Measurements from ENCODE around the gene NCMAP. TPM values are rescaled to one million over a fixed set of nuclear protein-coding genes. Genes with fewer than 3 reads are reported as not detected.

The NCMAP gene
- total and polyA plus RNA-seq, 2 donors (not counting 1 experiment from before 2014, with no cell fraction given), result not detected

DNA sequence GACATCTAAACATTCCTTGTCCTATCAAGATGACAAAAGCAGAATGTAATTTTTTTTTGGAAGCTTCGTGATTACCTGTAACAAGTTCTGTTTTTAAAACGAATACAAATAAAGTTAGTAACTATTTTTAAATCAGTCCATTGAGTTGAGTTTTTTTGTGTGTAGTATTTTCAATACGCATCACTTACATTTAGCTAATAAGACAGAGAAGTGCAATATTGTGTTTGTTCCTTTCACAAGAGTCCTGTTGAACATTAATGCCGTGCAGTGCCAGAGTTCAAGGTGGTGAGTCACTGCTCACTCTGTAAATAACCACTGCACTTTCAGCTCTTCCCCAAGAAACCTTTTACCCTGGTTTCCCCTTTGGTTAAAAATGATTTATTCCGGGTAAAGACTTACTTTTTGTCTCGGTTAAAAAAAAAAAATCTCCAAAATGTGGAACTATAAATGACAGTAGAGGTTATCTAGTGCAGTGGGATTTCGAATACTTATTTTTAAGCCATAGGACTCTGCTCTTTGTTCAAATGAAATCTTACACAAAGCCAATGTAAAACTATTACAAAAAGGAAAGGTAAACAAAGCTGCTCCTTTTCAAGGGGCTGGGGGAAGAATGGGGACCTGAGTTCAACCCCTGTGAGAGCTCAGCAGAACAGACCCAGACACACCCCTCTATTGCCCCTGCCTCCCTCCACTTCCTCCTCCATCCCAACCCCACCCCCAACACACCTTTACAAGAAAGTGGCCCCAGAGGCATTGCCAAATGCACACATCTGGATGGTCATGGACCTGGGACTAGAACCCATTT lies 14.8 kb upstream of the NCMAP start:
- Histone ChIP-seq H3K4me3 (replicated peaks in 1 of 4; ENCODE audit: control extremely low read depth in 1 of 4, insufficient read depth in 1 of 4, low read depth in 3 of 4, low read length in 4 of 4) (no peak overlapping the region), H3K36me3 (ENCODE audit: control insufficient read depth, insufficient read depth, low read length) (no peaks in the 10 kb centered on the region), H3K4me1 (ENCODE audit: control insufficient read depth, extremely low read depth, insufficient read depth, low read length) (peaks cover 7% of the 10 kb centered on the region), H4K20me1 (ENCODE audit: control insufficient read depth, extremely low read depth, insufficient read depth, low read length) (no peaks in the 10 kb centered on the region), H3K79me2 (ENCODE audit: control insufficient read depth, insufficient read depth, low read length) (no peaks in the 10 kb centered on the region), H3K9me3 (ENCODE audit: control insufficient read depth, insufficient read depth, low read depth, low read length) (no peaks in the 10 kb centered on the region), H3K9ac (ENCODE audit: insufficient read depth, low read length) (no peak overlapping the region), H3K27ac (ENCODE audit: insufficient read depth, low read length) (no peak overlapping the region), H2AFZ (ENCODE audit: low read length) (no peak overlapping the region), H3K27me3 (ENCODE audit: control insufficient read depth, insufficient read depth, low read length) (no peaks in the 10 kb centered on the region), H3K4me2 (ENCODE audit: extremely low read depth, insufficient read depth, low read length) (peak overlapping the region; percentile 8)
- DNase-seq (ENCODE audit: low read depth in 2 of 2), result peak; percentile 67 to 82
- TF ChIP-seq EZH2 (IDR thresholded peaks at IDR 0.05; ENCODE audit: low read length, missing control alignments), result no peak
- TF ChIP-seq, protein P1, sequence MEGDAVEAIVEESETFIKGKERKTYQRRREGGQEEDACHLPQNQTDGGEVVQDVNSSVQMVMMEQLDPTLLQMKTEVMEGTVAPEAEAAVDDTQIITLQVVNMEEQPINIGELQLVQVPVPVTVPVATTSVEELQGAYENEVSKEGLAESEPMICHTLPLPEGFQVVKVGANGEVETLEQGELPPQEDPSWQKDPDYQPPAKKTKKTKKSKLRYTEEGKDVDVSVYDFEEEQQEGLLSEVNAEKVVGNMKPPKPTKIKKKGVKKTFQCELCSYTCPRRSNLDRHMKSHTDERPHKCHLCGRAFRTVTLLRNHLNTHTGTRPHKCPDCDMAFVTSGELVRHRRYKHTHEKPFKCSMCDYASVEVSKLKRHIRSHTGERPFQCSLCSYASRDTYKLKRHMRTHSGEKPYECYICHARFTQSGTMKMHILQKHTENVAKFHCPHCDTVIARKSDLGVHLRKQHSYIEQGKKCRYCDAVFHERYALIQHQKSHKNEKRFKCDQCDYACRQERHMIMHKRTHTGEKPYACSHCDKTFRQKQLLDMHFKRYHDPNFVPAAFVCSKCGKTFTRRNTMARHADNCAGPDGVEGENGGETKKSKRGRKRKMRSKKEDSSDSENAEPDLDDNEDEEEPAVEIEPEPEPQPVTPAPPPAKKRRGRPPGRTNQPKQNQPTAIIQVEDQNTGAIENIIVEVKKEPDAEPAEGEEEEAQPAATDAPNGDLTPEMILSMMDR (conservative IDR thresholded peaks at IDR 0.05 in 1 of 2, IDR thresholded peaks at IDR 0.05 in 1 of 2; ENCODE audit: low read depth in 1 of 2, low read length in 2 of 2), result no peak

DNA sequence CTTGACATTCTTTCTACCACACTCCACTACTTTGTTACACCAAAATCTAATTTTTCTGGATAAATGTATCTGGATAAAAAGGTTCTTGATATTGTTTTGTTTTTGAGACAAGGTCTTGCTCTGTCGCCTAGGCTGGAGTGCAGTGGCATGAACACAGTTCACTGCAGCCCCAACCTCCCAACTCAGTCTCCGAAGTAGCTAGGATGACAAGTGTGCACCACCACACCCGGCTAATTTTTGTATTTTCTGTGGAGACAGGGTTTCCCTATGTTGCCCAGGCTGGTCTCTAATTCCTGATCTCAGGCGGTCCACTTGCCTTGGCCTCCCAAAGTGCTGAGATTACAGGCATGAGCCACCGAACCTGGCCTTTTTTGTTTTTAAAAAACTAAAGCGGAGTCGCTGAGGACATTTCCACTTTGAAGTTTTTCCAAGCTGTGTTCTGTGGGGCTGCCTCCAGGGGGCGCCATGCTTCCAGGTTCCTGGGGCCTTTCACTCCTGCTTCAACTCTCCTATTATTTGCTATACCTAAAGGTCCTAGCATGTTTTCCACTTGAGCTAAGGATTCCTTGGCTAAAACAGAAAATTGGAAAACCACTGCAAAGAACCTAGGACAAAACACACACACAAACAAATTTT lies 14.1 kb upstream of the NCMAP start:
- Histone ChIP-seq H3K36me3 (ENCODE audit: control insufficient read depth, insufficient read depth, low read length) (no peaks in the 10 kb centered on the region), H3K9ac (ENCODE audit: insufficient read depth, low read length) (no peak overlapping the region), H3K27ac (ENCODE audit: insufficient read depth, low read length) (no peak overlapping the region), H2AFZ (ENCODE audit: low read length) (no peak overlapping the region), H3K4me3 (replicated peaks in 1 of 4; ENCODE audit: control extremely low read depth in 1 of 4, insufficient read depth in 1 of 4, low read depth in 3 of 4, low read length in 4 of 4) (no peak overlapping the region), H3K4me1 (ENCODE audit: control insufficient read depth, extremely low read depth, insufficient read depth, low read length) (peaks cover 7% of the 10 kb centered on the region), H3K4me2 (ENCODE audit: extremely low read depth, insufficient read depth, low read length) (no peak overlapping the region), H3K27me3 (ENCODE audit: control insufficient read depth, insufficient read depth, low read length) (no peaks in the 10 kb centered on the region), H3K79me2 (ENCODE audit: control insufficient read depth, insufficient read depth, low read length) (no peaks in the 10 kb centered on the region), H3K9me3 (ENCODE audit: control insufficient read depth, insufficient read depth, low read depth, low read length) (no peaks in the 10 kb centered on the region), H4K20me1 (ENCODE audit: control insufficient read depth, extremely low read depth, insufficient read depth, low read length) (no peaks in the 10 kb centered on the region)
- no peak for TF ChIP-seq EZH2 (IDR thresholded peaks at IDR 0.05; ENCODE audit: low read length, missing control alignments)
- TF ChIP-seq, protein P1 (conservative IDR thresholded peaks at IDR 0.05 in 1 of 2, IDR thresholded peaks at IDR 0.05 in 1 of 2; ENCODE audit: low read depth in 1 of 2, low read length in 2 of 2), result peak; percentile 34 to 50
- no peak for DNase-seq (ENCODE audit: low read depth in 2 of 2)

DNA sequence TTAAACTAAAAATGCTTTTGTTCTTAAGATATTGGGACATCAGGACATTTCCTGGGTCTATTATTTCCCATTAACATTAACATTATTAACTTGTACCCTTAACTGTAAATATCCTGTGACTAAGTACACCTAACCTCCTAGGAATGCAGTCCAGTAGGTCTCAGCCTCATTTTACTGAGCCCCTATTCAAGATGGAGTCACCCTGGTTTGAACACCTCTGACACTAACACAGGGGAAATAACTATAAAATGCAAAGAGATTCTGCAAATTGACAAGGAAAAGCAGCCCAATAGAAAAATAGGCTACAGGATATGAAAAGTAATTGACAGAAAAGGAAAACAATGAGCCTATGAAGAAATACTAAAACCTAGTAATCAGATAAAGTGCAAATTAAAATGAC lies 11.6 kb upstream of the NCMAP start:
- DNase-seq (ENCODE audit: low read depth in 2 of 2), result no peak
- Histone ChIP-seq H3K9me3 (ENCODE audit: control insufficient read depth, insufficient read depth, low read depth, low read length) (no peaks in the 10 kb centered on the region), H3K79me2 (ENCODE audit: control insufficient read depth, insufficient read depth, low read length) (no peaks in the 10 kb centered on the region), H3K36me3 (ENCODE audit: control insufficient read depth, insufficient read depth, low read length) (no peaks in the 10 kb centered on the region), H3K4me3 (replicated peaks in 1 of 4; ENCODE audit: control extremely low read depth in 1 of 4, insufficient read depth in 1 of 4, low read depth in 3 of 4, low read length in 4 of 4) (no peak overlapping the region), H2AFZ (ENCODE audit: low read length) (no peak overlapping the region), H3K27ac (ENCODE audit: insufficient read depth, low read length) (no peak overlapping the region), H3K4me2 (ENCODE audit: extremely low read depth, insufficient read depth, low read length) (no peak overlapping the region), H3K4me1 (ENCODE audit: control insufficient read depth, extremely low read depth, insufficient read depth, low read length) (peaks cover 7% of the 10 kb centered on the region), H3K9ac (ENCODE audit: insufficient read depth, low read length) (no peak overlapping the region), H4K20me1 (ENCODE audit: control insufficient read depth, extremely low read depth, insufficient read depth, low read length) (no peaks in the 10 kb centered on the region), H3K27me3 (ENCODE audit: control insufficient read depth, insufficient read depth, low read length) (peaks cover 2% of the 10 kb centered on the region)
- TF ChIP-seq EZH2 (IDR thresholded peaks at IDR 0.05; ENCODE audit: low read length, missing control alignments), result no peak
- TF ChIP-seq, protein P1 (conservative IDR thresholded peaks at IDR 0.05 in 1 of 2, IDR thresholded peaks at IDR 0.05 in 1 of 2; ENCODE audit: low read depth in 1 of 2, low read length in 2 of 2), result no peak

All from fibroblast of lung (primary cell).